Germinal center (tissue), 1 donor: Measurements from ENCODE around the gene SND1.
A peak's percentile ranks its signal among the peaks of the same experiment; 100 is the strongest.

Experiments used
- DNase-seq: peaks from one replicate; pipeline ENCODE4 v3.0.0; 2012; ENCODE audit warnings: mixed read lengths, low spot score

Gene SND1

GRCh38 chr7:127996253-127997071 lies 344.5 kb downstream of the SND1 start:
- no peak for DNase-seq

GRCh38 chr7:127997226-127997922 lies 345.4 kb downstream of the SND1 start:
- no peak for DNase-seq

- DNase-seq = no peak
Measured at GRCh38 chr7:127998671-127999070, 346.7 kb downstream of the SND1 start.

GRCh38 chr7:128000048-128000447 lies 348.1 kb downstream of the SND1 start:
- DNase-seq = no peak

- no peak for DNase-seq
Measured at GRCh38 chr7:128000854-128001265, 348.9 kb downstream of the SND1 start.

GRCh38 chr7:128003167-128003566 lies 351.2 kb downstream of the SND1 start:
- peak; percentile 58 for DNase-seq

- peak; percentile 41 for DNase-seq
Measured at GRCh38 chr7:128003787-128004186, 351.8 kb downstream of the SND1 start.

- peak; percentile 32 for DNase-seq
Measured at GRCh38 chr7:128004623-128005022, 352.6 kb downstream of the SND1 start.

- DNase-seq = peak; percentile 85
Measured at GRCh38 chr7:128005117-128005516, 353.1 kb downstream of the SND1 start.

GRCh38 chr7:128005759-128006159 lies 353.8 kb downstream of the SND1 start:
- no peak for DNase-seq

GRCh38 chr7:128006550-128007302 lies 354.7 kb downstream of the SND1 start:
- DNase-seq = no peak

GRCh38 chr7:128007303-128007680 lies 355.3 kb downstream of the SND1 start:
- DNase-seq = no peak

- no peak for DNase-seq
Measured at GRCh38 chr7:128008141-128008540, 356.1 kb downstream of the SND1 start.

GRCh38 chr7:128008744-128009143 lies 356.8 kb downstream of the SND1 start:
- DNase-seq = no peak

GRCh38 chr7:128010391-128011127 lies 358.6 kb downstream of the SND1 start:
- DNase-seq = peak; percentile 42

- no peak for DNase-seq
Measured at GRCh38 chr7:128011131-128011661, 359.2 kb downstream of the SND1 start.

GRCh38 chr7:128014811-128015210 lies 362.8 kb downstream of the SND1 start:
- no peak for DNase-seq

GRCh38 chr7:128017460-128017859 lies 365.5 kb downstream of the SND1 start:
- no peak for DNase-seq

- no peak for DNase-seq
Measured at GRCh38 chr7:128017862-128018845, 366.2 kb downstream of the SND1 start.

- DNase-seq = no peak
Measured at GRCh38 chr7:128019288-128019687, 367.3 kb downstream of the SND1 start.
